Pons (tissue), 1 donor: Measurements from ENCODE around the gene CNOT9.

Experiments
- DNase-seq: peaks from one replicate; pipeline ENCODE4 v3.0.0-alpha.2; 2016; ENCODE audit warnings: low spot score

CNOT9 gene

DNA sequence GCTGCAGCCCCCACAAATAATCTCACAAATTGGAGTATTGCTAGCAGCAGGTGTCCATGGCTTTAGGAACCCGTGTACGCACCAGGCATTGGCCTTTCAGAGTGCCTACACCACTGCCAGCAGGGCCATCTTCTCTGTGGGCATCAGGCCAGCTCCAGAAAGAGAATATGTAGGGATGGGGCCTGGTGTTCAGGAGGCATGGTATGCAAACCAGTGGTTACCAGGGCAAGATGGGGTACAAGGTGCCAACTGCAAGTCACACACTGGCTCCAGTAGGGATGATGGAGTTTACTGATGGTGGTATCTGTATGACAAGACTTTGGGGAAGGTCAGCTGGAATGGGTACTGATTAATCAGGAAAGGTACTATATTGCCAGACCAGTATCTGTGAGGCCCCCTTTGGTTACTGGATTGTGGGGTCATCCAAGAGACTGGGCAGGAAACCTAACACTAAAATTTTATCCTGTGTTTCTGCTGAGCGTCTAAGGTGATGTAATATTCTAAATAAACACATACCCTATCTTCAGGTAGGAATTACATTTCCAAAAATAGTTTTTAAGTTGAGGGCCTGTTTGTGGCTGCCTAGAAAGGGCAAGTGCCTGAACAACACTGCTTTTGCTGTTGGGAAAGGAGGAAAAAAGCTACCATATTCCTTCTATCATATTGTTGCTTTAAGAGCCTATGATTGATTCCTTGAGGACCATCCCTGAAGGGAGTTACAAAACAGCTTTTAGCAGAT is 9.0 kb downstream of the CNOT9 start:
- DNase-seq, result no peak

DNA sequence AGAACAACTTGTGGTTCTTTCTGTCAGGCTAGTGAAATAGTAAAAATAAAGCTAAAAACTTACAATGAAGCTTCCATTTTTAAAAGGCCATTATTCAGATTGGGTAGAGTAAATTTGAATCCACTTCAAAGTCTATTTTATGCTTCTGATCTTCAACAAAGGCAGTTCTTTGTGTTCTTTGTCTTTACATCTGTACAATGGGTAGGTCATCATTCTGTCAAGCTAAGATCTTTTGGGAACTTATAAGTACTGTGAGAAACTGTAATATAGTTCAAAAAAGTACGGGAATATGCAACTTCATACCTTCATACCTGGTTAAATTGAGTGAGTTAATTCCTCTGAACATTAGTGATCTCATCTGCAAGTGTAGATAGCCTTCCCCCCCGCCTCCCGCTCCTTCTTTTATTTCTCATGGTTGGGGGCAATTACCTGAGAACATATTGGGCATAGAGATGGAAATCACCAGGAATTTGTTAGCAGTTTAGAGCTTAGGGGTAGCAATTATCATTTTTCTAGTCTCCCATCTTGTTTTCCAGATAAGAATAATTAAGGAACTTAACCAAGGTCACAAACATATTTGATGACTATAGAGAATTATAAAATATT is 9.7 kb downstream of the CNOT9 start:
- DNase-seq, result no peak

DNA sequence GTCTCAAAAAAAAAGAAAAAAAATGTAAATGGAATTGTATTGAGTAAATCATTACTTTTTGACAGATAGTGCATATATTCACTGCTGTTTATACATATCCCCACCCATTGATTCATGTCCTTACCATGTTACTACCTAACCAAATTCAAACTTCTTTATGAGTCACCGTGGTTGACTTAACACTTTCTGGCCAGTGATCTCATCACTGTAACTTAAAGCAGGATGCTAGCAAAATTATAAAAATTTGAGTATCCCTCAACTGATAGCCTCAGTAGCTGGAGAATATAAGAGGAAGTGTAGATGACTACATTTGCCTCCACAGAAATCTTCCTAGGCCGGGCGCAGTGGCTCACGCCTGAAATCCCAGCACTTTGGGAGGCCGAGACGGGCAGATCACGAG is 13.4 kb downstream of the CNOT9 start:
- no peak for DNase-seq

DNA sequence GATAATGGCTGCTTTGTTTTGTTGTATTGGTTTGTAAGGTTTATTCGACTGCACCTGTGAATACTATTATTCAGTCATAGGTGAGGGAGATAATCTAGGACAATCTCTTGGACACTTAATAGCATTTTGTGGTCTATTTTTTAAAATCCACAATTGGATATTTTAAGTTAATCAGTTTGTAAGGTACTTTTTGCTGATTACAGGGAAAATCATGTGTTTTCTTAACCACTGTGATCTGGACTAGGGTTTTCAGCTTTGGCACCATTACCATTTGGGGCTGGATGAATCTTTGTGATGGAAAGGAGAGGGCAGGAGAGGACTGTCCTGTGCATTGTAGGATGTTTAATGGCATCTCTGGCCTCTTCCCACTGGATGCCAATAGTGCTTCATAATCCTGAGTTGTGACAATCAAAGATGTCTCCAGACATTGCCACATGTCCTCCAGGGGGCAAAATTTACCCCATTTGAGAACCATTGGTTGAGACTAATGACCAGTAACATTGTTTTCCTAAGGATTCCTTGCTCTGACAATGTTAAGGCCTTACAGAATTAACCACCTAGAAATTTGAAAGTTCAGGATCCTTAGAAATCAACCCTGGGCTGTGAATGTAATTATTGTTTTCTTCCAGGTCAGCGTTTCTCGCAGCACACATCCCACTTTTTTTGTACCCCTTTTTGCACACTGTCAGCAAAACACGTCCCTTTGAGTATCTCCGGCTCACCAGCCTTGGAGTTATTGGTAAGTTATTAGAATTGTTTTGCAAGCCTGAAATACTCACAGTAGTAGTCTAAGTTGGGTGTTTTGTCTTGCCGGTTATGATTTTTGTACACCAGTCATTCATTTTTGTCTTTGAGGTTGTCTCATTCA is 15.6 kb downstream of the CNOT9 start:
- DNase-seq, result no peak

DNA sequence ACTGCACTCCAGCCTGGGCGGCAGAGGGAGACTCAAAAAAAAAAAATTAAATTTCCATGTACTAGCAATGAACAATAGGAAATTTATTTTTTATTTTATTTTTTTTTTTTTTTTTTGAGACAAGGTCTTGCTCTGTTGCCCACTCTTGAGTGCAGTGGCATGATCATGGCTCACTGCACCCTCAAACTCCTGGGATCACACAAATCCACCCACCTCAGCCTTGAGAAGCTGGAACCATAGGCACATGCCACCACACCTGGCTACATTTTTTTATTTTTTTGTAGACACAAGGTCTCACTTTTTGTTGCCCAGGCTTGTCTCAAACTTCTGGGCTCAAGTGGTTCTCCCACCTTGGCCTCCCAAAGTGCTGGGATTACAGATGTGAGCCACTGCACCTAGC is 16.9 kb downstream of the CNOT9 start:
- DNase-seq, result no peak

DNA sequence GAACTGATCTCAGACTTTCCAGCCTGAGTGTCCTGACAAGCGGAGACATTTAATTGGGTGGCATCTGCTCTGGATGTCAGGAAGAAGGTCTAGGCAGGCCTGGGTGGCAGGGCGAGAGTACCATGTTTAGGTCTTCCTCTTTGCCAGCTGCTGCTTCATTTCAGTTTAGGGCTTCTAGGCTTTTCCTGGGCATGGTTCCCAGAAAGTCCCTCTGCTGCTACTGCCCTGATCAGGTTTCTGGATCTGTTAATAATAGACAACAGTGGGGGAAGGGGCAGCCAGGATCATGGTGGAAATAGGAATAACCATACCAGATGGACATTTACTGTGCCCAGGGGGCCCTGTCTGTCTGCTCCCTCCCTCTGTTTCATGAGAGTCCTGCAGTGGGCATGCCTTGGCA is 36.8 kb downstream of the CNOT9 start:
- DNase-seq, result peak; percentile 34

DNA sequence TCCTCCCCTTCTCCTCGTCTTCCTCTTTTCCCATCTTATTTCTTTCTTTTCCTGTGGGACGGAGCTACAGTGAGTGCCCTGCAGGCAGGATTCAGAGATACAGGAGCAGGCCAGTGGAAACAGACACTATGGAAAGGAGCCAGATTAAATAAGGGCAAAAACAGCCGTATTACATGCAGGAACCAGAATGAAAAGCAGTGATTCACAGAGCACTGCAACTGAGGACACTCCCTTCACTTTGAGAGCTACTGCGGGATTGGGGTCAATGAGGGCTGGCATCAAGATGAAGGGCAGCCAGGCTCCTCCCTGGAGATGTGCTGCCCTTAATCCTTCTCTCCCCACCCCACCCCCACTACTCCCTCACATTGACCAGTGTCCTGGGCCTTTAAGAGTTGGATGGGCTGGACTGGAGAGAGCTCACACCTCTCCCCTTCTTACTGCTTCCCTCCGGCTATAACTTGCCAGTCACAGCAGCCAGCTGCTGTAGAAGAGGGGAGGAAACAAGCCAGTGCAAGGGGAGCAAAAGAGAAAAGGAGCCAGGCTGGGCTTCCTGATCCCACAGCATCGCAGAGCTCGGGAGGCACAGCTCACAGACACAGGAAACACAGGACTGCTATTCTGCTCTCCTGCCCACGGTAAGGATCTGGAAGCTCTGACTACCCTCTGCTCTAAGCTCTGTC is 38.9 kb downstream of the CNOT9 start, which contains the start of gene PLCD4:
Gene PLCD4, plus strand, starts transcription at position 464 of the 680 bp plus-strand sequence. CDS start 7,841 bp downstream, outside the sequence.
- peak; percentile 3 for DNase-seq

DNA sequence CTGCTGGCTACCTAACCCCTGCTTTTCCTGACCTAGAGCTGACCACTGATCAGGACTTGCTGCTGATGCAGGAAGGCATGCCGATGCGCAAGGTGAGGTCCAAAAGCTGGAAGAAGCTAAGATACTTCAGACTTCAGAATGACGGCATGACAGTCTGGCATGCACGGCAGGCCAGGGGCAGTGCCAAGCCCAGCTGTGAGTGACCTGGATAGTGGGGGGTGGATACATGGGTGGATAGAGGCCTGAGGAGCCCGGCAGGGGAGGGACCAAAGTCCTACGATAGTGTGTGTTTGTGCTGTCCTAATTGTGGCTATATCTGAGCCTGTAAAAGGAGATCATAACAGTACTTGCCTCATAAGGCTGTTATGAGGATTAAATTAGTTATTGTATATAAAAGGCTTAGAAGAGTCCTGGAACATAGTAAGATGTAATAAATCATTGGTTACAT is 47.3 kb downstream of the CNOT9 start:
- no peak for DNase-seq

DNA sequence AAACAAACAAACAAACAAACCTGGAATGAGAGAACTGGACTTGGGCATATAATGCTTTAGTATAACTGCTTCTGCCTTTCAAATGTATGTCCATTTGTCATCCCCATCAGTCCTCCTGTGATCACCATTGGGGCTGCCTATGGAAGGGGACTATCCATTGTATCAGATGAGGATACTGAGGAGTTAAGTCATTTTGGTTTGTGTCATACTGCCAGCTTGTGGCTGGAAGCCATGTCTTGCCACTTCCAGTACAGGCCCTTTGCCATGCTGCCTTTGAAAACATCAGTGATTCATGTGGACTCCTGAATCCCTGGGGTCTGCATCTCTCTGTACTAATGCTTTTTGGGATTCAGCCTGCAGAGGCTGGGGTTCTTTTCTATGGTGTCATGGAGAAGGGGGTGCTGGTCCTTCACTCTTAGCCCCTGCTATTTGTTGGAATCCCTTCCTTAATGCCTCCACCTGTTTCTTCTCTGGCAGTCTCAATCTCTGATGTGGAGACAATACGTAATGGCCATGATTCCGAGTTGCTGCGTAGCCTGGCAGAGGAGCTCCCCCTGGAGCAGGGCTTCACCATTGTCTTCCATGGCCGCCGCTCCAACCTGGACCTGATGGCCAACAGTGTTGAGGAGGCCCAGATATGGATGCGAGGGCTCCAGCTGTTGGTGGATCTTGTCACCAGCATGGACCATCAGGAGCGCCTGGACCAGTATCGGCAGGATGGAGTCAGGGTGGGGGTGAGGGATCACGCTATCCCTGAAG is 49.6 kb downstream of the CNOT9 start:
- no peak for DNase-seq

DNA sequence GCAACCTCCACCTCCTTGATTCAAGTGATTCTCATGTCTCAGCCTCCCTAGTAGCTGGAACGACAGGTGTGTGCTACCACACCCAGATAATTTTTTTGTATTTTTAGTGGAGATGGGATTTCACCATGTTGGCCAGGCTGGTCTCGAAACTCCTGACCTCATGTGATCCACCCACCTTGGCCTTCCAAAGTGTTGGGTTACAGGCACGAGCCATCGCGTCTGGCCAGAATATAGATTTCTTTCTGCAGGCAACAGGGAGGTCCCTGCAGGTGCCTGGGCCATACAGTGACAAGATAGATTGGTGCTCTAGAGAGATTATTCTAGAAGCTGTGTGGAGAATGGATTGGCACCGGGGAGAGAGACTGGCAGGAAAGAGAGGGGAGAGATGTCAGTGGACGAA is 52.4 kb downstream of the CNOT9 start:
- no peak for DNase-seq

DNA sequence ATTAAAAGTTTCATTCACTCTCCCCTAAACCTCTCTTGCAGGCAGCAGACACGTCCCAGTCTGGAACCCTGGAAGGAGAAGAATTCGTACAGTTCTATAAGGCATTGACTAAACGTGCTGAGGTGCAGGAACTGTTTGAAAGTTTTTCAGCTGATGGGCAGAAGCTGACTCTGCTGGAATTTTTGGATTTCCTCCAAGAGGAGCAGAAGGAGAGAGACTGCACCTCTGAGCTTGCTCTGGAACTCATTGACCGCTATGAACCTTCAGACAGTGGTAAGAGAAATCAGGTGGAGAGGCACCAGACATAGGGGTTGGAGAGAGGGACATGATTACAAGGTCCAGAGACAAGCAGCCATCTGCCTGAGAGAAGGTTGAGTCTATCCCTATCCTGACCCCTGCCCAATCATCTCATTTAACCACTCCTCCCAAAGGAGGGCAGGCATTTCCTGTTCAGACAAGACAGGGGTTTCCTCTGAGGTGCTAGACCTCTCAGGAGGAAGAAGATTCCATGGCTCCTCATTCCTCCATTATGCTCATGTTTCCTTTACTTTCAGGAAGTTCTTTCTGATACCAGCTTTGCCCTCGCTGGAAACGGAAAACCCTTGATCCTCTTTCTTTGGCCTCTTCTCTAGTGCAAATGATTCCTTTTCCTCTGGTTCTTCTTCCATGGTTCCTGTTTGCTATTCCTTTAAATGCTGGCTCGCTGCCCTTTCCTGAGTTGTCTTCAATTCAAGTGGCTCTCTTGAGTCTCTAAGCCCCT is 54.1 kb downstream of the CNOT9 start:
- DNase-seq, result peak; percentile 13

DNA sequence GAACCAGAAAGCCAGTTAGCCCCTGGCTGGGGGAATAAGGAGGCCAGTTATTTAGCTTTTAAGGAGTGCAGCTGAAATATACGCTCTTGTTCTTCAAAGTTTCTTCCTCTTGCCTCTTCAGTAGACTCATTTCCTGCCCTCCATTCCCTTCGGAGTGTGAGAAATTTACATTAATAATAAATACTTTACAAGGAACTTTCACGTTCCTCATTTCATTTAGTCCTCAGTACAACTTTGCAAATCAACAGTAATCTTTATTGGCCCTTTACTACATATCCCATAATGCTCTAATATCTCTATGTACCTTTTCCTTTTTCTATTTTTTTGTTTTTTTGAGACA is 54.7 kb downstream of the CNOT9 start:
- DNase-seq, result no peak

DNA sequence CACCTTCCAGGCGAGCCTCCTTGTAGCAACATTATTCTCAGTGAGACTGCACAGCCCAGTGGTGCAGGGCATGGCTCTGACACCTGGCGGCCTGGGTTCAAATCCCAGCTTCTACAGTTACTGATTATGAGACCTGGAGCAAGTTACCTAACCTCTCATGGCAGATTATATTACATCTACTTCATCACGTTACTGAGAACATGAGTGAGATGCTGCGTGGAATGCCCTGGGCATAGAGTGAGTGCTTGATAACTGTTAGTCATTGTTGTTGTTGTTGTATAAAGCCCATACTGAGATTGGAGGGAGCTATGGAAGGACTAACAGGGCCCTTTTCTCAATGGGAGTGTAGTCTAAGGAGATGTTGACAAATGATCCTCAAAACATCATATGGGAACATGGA is 57.7 kb downstream of the CNOT9 start:
- DNase-seq, result no peak

DNA sequence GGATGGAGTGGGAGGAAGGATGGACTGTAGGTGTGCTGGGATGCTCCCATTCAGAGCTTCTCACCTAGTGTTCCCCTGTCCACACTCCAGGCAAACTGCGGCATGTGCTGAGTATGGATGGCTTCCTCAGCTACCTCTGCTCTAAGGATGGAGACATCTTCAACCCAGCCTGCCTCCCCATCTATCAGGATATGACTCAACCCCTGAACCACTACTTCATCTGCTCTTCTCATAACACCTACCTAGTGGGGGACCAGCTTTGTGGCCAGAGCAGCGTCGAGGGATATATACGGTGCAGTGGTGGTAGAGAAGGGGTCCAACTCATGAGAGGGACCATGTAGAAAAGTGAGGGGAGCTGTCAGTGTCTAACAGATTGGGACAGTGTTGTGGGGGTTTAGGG is 59.3 kb downstream of the CNOT9 start:
- DNase-seq, result no peak

DNA sequence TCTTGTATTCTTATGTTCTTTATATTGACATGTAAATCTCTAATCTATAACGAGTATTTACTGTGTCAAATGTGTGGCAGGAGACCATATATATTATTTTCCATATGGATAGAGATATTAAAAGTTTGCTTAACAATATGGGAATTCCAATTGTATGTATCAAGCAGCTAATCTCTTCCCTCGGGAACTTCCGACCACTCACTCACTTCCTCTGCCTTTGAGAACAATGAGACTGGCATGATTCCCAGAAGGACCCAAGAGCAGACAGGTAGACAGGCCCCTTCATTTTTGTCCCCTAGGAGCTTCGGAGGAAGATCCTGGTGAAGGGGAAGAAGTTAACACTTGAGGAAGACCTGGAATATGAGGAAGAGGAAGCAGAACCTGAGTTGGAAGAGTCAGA is 63.2 kb downstream of the CNOT9 start:
- DNase-seq, result no peak

DNA sequence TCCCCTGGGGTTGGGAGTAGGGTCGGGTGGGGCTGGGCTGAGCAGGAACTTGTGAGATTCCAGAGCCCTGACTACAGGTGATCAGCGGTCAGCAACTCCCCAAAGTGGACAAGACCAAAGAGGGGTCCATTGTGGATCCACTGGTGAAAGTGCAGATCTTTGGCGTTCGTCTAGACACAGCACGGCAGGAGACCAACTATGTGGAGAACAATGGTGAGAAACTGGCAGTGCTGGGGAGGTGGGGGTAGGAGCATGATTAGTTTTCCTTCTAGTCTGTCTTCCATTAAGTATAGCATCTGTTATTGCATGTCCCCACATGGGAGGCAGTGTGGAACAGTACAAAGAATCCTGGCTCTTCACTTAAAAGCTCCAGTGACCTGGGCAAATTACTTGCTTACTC is 67.1 kb downstream of the CNOT9 start:
- DNase-seq, result no peak

DNA sequence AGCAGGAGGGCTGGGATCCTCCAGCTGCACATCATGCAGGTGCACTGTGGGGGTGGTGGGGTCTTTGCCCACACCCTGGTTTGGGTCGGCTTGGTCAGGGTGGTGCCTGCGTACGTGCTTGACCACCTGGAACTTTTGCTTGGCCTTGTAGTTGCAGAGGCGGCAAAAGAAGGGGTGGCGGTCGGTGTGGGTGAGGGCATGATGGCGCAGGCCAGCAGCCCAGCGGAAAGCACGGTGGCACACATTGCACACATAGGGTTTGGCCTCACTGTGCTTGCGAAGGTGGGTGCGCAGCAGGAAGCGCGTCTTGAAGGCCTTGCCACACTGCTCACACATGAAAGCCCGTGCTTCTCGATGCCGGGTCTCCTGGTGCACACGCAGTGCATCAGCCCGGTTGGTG is 69.7 kb downstream of the CNOT9 start:
- no peak for DNase-seq

DNA sequence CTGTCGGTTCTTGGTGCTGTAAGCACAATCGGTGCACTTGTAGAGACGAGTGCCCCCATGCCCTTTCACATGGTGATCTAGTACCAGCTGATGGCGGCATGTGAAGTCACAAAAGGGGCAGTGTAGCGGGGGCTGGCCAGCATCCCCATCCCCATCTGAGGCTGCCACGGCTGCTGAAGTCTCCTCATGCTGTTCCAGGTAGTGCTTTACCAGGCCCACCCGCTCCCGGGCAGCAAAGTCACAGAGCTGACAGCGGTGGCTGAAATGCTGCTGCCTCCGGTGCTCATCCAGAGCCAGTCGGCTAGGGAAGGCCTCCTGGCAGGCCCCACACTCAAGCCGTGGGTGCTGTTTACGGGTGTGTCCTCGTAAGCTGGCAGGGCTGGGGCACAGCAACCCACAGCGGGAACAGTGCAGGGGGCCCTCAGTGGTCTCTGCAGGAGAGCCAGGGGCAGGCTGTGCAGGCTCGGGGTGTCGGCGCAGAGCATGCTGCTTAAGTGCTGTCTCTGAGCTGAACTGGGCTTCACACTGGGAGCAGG is 73.5 kb downstream of the CNOT9 start:
- DNase-seq, result no peak

DNA sequence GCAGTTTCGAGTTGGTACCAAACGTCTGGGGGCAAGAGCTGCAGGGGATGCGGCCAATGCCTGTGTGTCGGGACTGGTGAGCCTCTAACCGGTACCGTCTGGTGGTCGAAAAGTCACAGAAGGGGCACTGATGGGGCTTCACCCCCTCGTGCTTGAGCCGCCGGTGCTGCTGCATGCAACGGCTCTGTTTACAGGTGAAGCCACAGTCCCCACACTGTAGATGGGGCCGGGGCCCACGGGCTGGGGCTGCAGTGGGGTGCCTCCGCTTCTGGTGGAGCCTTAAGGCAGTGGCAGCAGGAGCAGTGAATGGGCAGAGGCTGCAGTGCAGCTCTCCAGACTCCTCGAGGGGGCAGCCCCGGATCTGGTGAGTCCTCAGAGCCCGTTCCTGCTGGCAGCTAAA is 74.1 kb downstream of the CNOT9 start:
- DNase-seq, result no peak

DNA sequence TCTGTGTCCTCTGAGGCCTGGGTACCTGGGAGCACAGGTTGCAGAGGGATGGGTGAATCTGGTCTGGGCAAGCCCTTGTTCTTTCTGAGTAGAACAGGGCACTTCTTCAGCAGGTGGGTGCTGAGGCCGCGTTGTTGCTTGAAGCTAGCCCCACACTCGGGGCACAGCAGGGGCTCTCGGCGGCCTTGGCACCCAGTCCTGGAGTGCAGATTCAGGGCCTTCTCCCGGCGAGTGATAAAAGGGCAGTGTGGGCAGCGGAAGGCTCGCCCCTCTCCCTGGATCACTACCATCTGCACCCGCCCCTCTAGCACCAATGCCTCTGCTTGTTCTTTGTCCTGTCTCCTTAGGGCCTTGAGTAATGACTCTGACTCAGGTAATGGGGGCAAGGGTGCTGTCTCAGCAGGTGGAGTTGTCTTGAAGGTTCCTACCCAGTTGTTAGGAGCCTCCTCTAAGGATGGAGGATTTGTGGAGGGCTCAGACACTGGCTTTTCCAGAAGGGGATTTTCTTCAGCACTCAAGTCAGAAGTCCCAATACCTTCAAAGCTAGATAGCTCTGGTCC is 75.2 kb downstream of the CNOT9 start:
- no peak for DNase-seq
